ENCODE data around the gene ZNF688.
"Not testable (repeated sequence)": the region's sequence is repeated elsewhere in the genome, so short reads cannot be mapped to it uniquely, and the experiment has no call there.

The ZNF688 gene

DNA sequence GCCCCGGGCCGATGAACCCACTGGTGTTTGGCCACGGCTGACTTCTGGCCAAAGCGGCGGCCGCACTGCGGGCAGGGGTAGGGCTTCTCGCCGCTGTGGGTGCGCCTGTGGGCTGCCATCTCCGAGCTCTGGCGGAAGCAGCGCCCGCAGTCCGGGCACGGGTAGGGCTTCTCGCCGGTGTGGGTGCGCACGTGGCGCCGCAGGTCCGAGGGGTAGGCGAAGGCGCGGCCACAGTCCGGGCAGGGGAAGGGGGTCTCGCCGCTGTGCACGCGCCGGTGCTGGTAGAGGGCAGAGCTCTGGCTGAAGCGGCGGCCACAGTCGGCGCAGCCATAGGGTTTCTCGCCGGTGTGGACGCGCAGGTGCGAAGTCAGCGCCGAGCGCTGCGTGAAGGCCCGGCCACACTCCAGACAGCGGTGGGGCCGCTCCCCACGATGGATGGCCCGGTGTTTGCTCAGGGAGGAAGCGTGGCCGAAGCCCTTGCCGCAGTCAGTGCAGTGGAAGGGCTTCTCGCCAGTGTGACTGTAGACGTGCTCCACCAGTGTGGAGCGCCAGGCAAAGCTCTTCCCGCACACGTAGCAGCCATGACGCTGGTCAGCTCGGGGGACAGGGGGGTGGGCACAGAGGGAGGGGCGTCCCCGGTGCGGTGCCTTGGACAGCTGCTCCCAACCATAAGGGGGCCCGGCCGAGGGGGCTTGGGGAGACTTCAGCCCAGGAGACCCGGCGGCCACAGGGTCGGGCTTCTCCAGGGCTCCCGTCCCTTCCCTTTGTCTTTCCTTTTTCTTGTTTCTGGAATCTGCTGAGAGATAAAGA is 16.0 kb downstream of the ZNF688 start:
- DNase-seq, result no peak

DNA sequence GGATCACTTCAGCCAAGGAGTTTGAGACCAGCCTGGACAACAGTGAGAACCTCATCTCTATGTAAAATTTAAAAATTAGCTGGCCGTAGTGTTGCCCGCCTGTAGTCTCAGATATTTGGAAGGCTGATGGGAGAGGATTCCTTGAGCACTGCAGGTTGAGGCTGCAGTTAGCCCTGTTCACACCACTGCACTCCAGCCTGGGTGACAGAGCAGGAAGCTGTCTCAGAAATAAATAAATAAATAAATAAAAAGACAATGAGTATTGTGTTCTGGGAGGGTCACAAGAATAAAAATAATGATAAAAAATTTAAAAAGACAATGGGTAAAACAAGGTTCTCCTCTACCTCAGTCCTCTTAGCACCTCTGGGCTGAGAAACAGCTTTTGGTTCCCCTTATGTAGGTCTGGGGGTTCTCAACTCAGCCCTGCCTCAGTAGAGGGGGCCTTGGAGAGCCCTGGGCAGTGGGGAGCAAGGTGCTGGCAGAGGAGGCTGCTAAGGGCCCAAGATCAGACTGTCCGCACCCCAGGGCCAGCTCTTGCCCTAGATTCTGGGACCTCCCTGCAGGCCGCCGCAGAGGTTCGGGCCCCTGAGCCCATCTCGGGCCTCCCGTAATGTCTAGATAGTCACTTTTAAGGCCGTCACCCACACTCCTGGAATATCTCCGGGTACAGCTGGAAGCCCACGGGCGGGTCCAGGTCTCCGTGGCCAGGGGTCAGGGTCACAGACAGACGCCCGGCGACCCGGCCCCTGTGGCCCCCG is 16.8 kb downstream of the ZNF688 start:
- DNase-seq, result no peak

DNA sequence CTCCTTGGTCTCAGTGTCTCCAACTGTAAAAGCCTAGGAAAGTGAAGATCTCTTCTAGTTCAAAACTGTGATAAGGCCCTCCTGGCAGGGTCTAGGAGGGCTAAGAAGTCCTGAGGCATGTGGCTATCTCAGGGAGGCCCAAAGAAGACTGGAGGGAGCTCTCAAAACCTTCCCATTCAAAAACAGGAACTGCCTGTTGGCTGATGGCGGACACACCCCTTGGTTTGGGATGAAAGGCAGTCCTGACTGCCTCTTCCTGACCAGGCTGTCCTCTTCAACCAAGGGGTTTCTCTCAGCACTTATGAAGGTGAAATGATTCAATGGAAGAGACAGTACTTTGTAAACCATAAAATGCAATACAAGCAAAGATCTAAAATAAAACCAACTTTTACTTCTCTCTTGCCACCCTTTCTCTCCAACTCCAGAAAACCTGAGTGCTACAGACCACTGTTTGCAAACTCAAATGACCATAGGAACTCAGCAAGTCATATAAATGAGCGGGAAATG is 18.1 kb downstream of the ZNF688 start:
- no peak for DNase-seq

DNA sequence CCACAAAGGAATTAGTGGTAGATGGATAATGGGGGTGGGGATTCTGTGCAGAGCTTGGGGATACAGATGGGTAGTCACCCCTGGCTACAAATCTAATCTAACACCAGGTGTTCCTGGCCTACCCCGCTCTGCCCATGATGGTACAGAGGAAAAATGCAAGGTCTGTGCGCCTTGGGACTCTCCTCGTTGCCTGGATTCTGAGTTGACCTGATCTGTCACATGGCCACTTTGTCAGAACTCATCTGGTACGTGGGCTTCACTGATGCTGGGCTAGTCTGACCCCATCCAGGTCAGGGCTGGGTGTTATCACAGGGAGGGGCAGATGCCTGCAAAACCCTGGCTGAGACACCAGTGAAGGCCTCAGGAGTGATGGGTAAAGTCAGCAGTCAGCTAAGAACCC is 18.6 kb downstream of the ZNF688 start:
- no peak for DNase-seq

DNA sequence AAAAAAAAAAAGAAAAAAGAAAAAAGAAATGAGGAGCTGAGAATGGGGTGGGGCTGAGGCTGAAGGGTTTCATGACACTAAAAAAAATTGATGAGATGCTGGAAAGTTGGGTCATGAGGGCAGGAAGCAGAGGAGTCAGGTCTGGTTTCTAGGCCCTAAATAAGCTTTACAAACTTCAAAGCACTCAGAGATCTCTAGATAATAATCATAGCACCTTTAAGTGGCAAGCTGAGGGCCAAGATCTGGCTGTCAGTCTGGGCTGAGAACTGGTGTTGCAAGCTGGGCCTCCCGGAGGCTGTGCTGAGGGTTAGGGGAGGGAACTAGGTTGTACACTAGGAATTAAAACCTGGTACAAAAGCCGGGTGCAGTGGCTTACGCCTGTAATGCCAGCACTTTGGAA is 19.7 kb downstream of the ZNF688 start:
- no peak for DNase-seq

DNA sequence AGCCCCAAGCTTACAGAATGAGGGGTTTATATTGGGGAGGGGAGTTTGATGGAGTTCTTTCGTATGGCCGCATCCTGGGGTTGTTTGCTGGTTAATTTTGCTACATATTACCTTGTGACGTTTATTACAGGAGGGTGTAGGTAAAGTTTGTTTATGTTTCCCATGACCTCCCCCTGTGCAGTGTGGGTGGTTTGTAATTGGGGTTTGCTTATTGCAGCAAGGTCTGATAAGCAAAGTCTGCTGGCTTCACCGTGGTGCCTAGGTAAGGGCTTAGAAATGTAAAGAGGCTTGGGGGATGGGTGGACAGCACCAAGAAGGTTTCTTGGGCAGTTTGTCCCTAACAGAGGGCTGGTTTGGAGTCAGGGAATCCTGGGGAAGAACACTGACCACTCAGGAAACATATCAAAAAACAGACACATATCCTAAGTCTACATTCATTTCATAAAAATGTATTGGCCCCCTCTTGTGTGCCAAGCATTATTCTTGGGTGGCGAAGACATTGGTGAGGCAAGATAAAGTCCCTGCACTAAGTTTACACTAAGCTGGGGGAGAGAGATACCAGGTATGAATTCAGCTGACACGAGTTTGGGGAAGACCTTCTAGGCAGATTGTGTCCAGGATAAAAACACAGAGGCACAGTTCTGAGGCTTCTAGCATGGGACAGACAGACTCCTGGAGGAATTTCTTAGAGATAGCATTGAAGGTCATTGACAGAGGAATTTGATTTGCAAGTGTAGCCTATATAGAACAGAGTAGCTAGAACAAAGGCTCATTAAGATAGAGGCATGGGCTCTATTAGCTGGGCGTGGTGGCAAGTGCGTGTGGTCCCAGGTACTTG is 22.9 kb downstream of the ZNF688 start:
- no peak for DNase-seq

DNA sequence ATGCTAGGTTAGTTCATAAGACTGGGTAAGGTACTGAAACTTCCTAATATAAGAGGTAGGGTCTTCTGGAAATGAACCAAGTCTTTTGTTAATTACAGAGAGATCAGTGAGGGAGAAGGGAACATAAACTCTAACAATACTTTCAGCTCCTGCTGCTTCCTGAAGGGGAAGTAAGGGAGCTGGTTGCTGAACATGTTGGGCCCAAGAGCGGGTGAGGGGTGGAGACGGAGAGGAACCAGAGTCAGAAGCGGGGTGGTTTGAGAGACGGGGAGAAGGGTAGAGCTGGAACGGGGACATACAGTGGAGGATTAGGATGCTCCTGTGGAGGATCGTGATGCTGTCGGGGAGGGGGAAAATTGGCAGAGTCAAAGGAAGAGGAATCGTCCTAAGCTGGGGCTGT is 25.4 kb downstream of the ZNF688 start:
- peak; percentile 21 for DNase-seq

DNA sequence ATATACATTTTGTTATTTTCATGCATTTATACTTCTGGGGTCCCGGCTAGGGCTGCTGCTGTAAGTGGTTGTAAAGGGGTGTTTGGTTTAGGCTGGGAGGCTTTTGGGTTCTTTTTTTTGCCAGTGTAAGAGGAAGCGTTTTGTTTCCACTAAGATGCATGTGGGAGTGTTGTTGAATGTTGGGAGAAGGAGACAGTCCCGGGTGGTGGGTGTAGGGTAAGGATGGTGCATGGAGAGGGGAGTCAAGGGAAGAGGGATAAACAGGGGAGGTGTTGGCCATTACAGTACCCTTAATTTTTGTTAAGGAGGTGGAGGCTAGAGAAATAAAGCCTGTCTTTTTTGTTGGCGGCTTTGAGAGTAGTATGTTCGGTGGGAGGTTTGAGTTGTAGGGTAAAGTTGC is 28.4 kb downstream of the ZNF688 start:
- DNase-seq, result no peak

DNA sequence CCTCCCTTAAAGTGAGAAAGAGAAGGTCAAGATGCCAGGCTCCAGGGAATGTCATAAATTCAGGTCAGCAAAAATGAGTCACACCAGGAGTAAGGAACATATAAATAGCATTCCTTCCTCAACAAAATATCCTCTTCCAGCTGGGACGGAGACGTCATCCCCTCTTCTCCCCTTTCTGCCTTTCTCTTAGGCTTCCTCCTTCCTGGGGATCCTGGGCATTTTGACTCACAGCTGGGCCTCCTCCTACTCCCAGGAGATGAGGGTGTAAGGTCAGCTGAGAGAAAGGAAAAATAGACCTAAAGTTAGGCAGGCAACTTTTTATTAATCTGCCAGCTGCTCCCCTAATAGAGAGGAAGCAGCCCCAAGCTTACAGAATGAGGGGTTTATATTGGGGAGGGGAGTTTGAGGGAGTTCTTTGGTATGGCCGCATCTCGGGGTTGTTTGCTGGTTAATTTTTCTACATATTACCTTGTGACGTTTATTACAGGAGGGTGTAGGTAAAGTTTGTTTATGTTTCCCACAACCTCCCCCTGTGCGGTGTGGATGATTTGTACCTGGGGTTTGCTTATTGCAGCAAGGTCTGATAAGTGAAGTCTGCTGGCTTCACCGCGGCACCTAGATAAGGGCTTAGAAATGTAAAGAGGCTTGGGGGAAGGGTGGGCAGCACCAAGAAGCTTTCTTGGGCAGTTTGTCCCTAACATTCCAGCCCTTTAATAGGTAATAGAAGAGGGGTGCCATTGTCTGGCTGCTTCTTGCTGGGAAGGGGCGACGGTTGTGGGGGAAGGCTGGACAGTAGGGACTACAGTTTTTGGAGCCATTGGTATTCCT is 29.8 kb downstream of the ZNF688 start:
- no peak for DNase-seq

DNA sequence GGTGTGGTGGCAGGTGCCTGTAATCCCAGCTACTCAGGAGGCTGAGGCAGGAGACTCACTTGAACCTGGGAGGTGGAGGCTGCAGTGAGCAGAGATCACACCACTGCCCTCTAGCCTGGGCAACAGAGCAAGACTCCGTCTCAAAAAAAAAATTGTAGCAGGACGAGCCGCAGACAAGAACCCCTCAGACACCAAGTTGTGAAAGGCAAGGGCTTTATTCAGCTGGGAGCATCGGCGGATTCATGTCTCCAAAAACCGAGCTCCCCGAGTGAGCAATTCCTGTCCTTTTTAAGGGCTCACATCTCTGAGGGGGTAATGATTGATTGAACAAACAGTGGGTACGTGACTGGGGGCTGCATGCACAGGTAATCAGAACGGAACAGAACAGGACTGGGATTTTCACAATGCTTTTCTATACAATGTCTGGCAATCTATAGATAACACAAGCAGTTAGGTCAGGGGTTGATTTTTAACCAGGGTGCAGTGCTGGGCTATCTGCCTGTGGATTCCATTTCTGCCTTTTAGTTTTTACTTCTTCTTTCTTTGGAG is 30.5 kb downstream of the ZNF688 start:
- DNase-seq, result not testable (repeated sequence)

DNA sequence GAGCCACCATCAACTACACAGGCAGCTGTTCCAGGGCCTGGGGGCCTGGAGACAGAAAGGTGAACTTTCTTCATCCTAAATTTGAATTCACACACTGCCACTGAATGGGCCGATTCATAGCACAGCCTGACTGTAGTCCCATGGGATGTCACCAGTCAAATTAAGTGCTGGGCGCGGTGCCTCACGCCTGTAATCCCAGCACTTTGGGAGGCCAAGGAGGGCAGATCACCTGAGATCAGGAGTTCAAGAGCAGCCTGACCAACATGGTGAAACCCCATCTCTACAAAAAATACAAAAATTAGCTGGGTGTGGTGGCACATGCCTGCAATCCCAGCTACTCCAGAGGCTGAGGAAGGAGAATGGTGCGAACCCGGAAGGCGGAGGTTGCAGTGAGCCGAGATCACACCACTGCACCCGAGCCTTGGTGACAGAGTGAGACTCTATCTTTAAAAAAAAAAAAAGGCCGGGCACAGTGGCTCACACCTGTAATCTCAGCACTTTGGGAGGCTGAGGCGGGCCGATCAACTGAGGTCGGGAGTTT is 31.5 kb downstream of the ZNF688 start:
- not testable (repeated sequence) for DNase-seq

DNA sequence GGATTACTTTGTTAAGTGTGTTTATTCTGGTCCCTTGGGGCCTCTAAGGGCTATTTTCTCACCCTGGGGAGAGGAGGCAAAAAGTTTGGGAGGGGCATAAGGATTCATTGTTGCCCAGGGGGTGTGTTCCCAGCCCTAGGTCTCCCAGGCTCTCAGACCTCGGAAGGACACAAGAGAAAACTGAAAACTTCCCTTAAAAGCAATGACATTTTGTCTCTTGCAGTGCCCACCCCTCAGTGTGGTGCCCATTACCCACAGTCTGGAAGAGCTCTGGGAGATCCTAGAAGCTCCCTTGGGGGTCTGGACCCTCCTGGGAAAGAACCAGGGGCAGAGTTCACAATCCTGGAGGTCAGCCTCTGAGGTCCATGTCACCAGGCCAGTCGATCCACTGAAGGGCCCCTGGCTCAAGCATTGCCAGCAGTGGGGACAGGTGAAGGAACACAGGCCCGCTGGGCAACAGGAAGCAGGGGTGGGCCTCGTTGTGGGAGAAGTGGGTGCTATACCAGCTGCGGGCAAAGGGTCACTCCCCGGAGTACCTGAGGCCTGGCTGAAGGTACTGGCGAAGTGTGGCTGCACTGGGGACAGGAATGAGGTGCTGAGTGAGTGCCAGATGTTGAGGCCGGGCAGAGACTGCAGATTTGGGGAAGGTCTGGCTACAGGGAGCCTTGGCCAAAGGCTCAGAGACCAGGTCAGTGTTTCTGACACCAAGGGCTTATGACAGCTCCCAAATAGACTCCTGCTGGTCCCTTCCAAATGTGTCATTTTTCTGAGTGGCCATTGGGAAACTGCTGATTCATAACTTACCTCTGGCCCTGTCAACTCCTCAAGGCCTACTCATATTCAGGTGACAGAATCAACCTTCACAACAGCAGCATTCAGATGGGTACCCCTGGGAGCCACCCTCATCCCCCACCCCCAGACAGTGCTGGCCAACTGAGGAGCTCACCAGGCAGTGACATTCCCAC is 32.2 kb downstream of the ZNF688 start:
- DNase-seq, result no peak

DNA sequence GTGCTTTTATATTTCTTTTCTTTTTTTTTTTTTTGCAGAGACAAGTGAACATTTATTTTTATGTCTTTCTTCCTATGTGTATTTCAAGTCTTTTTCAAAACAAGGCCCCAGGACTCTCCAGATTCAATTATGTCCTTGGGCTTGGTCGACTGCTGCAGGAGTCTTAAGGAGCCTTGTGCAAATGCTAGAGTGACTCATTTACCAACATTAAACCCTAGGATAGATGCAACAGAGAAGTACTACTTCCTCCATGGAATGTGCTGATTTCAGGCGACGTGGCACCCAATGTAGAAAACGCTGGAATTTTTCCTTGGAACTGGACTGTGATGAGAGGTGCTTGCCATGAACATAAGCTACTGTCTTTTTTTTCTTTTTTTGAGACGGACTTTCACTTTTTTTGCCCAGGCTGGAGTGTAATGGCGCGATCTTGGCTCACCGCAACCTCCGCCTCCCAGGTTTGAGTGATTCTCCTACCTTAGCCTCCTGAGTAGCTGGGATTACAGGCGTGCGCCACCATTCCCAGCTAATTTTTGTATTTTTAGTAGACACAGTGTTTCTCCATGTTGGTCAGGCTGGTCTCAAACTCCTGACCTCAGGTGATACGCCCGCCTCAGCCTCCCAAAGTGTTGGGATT is 35.0 kb downstream of the ZNF688 start:
- not testable (repeated sequence) for DNase-seq

DNA sequence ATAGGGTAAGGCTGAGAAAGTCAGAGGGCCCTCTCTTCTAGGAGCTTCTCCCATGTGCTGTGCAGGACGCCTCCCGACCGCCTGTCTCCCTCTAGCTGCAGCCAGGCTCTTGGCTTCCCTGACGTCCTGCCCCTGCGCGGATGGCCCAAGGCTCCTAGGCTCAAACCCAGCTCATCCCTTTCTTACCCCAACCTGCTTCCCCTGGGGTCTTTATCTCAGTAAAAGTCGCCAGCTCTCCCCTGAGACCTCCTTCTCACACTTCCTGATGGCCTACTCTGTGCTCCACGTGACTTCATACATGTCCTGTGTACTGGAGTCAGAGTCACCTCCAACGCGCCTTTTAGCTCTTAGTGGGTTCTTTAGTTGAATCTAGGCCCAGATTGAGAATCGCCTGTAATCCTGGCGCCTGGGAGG is 35.7 kb downstream of the ZNF688 start:
- peak; percentile 36 for DNase-seq

DNA sequence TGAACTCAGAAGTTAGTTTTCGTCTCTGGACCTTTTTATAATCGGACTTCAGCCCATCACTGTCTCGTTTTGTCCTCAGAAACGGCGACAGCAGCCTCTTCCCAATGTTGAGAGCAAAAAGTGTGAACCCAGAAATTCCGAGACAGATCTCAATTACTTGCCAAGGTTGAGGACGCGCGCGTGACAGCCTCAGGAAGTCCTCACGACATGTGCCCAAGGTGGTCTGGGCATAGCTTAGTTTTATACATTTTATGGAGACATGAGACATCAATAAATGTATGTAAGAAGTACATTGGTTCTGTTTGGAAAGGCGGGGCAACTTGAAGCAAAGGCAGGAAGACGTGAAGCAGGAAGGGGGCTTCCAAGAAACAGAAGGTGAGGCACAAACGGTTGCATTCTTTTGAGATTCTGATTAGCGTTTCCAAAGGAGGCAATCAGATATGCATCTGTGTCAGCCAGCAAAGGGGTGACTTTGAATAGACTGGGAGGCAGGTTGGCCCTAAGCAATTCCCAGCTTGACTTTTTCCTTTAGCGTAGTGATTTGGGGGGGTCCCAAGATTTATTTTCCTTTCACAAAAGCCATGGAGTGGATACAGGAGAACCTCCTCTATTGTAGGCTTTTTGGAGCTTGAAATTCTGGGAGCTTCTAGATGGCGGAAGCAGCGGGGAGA is 36.3 kb downstream of the ZNF688 start:
- no peak for DNase-seq

DNA sequence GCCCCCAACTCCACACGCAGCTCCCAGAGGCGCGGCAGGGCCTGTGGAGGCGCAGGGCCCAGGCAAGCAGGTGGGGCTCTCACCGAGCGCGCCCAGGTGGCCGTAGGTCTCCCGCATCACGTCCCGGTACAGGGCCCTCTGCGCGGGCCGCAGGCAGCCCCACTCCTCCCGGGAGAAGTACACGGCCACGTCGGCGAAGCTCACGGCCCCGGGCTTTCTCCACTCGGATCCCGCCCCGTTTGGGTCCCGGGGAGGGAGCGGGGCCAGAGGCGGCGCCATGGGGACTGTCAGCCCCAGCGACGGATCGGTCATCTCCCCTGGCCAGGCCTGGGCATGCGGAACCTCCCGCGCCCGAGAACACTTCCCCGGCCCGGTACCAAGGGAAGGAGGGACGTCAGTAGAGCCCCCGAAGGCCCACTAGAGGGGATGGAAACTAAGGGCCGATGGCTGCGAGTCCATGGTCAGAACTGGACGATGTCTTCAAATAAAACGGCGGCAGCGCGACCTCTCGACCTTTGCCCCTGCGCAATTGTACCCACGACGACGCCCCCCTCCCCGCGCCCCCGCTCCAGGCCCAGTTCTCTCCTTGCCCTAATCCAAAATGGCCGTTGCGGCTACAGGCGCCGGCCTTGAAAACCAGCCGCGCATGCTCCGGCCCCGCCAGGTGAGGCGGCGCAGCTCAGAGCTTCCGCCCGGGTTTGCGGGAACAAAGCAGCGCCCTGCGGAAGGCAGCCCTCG is 37.0 kb downstream of the ZNF688 start, which contains the start of gene ZNF747:
Gene ZNF747 (minus strand): TSS at position 491 of the 738 bp plus-strand sequence. CDS start 179 bp downstream, at position 312.
- peak; percentile 84 for DNase-seq

DNA sequence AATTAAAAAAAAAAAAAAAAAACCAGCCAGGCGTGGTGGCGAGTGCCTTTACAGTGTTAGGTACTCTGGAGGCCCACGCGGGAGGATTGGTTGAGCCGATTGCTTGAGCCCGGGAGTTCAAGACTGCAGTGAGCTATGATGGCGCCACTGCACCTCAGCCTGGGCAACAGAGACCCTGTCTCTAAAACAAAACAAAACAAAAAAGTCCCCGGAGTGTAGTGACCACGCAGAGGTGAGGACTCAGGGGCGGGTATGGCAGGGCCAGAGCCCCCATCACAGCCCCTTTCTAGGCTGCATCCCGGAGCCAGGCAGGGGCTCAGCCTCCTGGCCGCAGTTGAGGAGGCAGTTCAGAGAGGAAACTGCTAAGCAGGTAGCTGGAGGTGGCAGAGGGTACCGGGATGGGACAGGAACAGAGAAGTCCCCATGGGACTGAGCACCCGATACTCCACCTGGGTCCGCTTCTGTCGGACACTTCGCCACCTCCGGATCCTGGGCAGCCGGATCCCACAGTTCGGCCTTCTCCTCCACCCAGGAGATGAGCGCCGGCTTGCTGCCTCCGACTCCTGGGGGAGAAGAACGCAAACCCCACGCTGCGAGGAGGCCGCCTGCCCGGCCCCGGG is 37.7 kb downstream of the ZNF688 start:
- no peak for DNase-seq

DNA sequence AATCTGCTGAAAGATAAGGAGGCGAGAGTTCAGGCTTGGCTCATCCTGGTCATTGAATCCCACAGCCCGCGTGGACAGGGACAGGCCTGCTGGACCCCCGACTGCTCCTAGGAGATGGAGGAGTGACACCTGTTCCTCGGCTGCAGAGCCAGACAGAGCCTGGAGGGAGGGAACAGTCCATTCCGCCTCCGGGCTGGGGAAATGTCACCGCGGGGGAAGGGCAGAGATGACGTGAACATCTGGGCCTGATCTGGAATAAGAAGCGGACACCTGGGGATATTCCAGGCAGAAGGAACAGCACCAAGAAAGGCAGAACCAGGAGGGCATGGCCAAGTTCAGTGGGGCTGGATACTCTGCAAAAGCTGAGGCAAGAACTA is 38.4 kb downstream of the ZNF688 start:
- no peak for DNase-seq
